ENCODE results near the gene CARS2.

CARS2 gene

DNA sequence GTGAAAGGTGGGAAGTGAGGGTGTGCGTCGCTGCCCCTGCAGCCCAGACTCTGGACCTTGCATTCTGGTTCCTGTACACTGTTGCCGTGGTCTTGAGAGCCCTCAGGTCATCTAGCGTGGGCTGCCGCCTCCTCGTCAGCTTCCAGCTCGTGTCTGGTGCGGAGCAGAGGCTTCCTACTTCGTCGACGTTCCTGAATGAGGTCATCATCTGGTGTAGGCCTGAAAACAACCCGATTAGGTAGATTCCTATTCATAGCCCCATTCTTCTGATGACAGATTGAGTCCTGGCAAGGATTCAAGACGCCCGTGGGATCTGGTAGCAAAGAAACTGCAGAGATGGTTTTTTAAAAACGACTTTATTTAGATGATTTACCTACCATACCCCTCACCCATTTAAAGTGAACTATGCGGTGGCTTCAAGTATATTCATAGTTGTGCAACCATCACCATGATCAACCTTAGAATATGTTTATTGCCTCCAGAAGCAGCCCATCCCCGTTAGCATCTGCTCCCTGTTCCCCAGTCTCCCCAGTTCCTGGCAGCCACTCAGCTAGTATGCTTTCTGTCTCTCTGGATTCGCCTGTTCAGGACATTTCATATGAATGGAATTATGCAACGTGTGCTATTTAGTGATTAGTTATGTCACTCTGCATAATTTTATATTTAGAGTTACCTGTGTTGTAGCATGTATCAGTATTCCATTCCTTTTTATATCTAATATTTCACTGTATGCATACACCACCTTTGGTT, 76.8 kb downstream of the CARS2 start:
- TF ChIP-seq, protein P1, sequence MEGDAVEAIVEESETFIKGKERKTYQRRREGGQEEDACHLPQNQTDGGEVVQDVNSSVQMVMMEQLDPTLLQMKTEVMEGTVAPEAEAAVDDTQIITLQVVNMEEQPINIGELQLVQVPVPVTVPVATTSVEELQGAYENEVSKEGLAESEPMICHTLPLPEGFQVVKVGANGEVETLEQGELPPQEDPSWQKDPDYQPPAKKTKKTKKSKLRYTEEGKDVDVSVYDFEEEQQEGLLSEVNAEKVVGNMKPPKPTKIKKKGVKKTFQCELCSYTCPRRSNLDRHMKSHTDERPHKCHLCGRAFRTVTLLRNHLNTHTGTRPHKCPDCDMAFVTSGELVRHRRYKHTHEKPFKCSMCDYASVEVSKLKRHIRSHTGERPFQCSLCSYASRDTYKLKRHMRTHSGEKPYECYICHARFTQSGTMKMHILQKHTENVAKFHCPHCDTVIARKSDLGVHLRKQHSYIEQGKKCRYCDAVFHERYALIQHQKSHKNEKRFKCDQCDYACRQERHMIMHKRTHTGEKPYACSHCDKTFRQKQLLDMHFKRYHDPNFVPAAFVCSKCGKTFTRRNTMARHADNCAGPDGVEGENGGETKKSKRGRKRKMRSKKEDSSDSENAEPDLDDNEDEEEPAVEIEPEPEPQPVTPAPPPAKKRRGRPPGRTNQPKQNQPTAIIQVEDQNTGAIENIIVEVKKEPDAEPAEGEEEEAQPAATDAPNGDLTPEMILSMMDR (IDR thresholded peaks at IDR 0.05), result no peak

DNA sequence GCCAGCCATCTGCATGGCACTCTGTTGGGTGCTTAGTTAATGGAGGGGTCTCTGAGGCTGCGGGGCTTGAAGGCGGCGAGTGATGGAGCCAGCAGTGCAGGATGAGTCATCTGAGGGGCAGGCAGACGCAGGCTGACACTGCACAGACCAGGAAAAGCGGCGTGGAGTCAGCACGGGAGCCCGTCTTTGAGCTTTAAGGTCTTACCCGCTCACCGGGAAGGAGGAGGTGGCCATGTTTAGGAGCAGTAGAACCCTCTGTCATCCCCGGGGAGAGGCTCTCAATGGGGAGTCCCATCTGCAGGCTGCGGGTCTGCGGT, 77.5 kb downstream of the CARS2 start:
- TF ChIP-seq, protein P1 (IDR thresholded peaks at IDR 0.05), result no peak

DNA sequence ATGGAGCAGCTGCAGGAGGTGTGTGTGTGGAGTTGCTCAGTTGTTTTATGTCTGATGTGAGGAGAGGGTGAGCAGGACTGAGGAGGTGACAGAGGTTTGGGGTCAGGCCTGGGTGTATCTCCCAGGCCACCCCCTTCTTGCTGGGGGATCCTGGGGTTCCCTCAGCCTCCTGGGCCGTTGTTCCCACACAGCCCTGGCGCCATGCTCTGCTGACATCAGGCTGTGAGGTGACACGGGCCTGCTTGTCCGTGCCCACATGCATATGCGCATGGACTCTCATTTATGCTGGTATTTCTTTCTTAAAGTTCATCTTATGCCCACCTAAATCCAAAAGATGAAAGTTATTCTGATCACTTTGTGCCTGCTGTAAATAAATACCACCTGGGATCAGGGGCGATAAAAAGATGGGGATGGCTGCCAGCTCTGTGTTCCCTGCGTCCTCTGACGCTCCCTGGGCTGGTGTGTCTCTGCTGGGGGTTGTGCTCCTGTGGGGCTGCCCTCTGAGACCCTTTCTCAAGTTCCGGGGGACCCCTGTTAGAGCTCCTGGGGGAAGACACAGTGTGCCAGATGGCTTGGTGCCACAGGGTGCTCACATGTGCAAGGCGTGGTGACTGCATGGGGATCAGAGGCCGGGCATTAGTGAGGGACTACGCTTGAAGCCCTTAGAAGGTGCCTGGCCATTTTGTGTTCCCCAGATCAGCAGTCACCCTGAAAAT, 78.0 kb downstream of the CARS2 start:
- TF ChIP-seq, protein P1 (IDR thresholded peaks at IDR 0.05), result no peak

DNA sequence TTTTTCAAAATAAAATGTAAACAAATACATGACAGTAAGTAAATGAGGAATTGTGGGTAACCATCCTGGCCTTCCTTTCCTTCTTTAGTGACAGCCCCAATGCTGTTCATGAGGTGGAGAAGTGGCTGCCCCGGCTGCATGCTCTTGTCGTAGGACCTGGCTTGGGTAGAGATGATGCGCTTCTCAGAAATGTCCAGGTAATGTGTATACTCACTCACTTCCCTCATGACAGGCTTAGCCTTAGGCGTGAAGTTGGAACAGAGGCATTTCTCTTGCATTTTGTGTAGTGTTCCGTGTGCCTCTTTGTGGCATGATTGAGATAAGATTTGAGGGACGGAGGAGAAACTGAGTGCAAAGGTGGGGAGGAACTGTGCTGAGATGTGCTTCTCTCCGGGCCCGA, 78.6 kb downstream of the CARS2 start:
- TF ChIP-seq, protein P1 (IDR thresholded peaks at IDR 0.05), result no peak

DNA sequence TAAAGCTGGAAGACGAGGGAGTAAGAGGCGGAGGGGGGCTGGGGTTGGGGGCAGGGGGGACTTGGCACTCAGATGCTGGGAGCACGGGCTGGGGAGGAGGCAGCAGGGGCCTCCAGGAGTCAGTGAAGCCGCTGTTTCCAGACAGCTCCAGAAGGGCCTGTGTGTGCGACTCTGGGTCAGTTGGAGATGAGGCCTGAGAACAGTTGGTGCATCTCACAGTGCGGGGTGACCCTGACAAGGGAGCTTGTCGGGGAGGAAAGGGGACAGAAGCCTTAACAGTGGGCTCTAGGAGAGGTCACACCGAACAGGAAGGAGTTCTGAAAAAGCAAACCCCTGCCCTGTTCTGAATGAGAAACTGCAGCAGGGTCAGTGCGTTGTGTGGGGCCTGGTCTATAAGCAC, 79.4 kb downstream of the CARS2 start:
- TF ChIP-seq, protein P1 (IDR thresholded peaks at IDR 0.05), result no peak

DNA sequence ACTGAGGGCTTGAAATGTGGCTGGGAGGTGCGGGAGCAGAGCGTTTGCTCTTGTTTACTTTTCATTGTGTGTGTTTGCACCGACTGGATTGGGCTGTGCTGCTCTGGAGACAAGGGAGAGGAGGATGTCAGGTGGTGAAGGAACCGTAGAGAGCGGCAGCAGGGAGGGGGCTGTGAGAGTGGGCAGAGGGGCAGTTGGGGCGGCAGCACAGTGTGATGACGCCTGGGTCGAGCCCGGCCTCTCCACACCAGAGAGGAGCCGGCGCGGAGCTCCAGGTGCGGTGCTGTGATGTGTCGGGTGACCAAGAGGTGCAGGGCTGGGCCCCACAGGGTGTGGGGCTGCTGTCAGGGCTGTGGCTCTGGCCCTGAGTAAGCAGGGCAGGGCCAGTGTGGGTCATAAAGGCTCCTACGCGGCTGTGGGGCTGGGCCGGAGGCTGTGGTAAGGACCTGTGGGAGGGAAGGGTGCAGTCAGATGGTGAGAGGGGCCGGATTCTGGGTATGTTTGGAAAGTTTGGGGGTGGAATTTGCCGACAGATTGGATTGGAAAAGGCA, 80.1 kb downstream of the CARS2 start:
- TF ChIP-seq, protein P1 (IDR thresholded peaks at IDR 0.05), result no peak

DNA sequence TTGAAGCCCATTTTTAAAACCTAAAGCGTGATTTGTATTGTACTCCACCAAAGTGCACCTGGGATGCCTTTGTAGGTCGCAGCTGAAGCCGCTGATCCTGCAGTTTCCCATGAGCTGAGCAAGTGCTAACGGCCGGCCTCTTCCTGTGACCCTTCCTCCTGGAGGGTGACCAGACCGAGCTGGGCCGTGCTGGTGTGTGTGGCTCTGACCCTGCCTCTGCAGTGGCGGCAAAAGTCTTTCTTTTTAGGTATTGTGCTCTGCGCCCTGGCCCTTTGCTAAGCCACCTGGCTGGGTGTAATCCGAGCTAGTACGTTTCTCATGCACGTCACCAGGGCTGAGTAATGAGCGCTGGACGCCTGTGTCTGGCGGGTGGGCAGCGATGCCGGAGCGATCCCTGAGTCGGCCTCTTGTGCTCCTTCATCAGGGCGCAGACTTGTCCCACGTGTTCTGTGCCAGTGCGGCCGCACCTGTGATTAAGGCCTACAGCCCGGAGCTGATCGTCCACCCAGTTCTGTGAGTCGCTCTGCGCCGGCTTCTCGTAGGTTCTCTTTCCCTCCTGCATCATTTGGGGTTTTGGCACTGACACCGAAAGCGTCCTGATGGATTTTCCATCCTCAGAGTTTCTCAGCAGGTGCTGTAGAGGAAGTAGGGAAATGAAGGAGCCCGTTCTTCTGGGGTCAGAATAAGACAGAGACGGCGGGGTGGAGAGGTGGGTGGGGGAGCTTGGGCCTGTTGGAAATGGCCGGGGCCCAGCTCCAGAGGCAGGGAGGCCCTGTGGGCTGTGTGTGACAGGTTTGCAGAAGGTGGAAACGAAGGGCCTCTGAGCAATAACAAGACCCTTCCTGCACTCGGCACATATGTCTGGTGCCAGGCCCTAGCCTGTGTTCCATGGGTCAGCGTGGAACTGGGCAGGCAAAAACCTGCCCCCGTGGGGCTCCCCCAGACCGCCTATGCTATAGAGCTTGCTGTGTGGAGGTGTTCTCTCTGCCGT, 80.9 kb downstream of the CARS2 start:
- TF ChIP-seq, protein P1 (IDR thresholded peaks at IDR 0.05), result no peak
